Measurements from ENCODE around the gene DHTKD1.

- TF ChIP-seq FOXP2 (optimal IDR thresholded peaks at IDR 0.05; ENCODE audit: control extremely low read depth, extremely low read length, insufficient read depth), result no peak
- TF ChIP-seq POLR2AphosphoS5 (IDR thresholded peaks at IDR 0.05; ENCODE audit: borderline replicate concordance, low read depth, low read length), result no peak
- TF ChIP-seq EZH2 (IDR thresholded peaks at IDR 0.05), result no peak
These were observed 61.6 kb downstream of the DHTKD1 start for GRCh38 chr10:12130237-12130872.
